Type B pancreatic cell (in vitro differentiated cells): ENCODE data around the gene MRPL28. TPM values are rescaled to one million over a fixed set of nuclear protein-coding genes. Genes with fewer than 3 reads are reported as not detected.

Source experiments
- DNase-seq: peaks from one replicate; pipeline ENCODE4 v3.0.0; 2021; ENCODE audit warnings: mixed read lengths; ENCODE audit not compliant: unreplicated experiment; ENCODE audit errors: extremely low spot score
- H3K27ac Mint-ChIP-seq: 2 replicates; pipeline ENCODE4 v1.8.0; 2021; ENCODE audit warnings: mild to moderate bottlenecking, mixed read lengths
- H3K27me3 Mint-ChIP-seq: 2 replicates; pipeline ENCODE4 v1.8.0; 2021; ENCODE audit warnings: mixed read lengths
- H3K36me3 Mint-ChIP-seq: 2 replicates; pipeline ENCODE4 v1.8.0; 2021; ENCODE audit warnings: mixed read lengths
- H3K4me1 Mint-ChIP-seq: one replicate; pipeline ENCODE4 v1.8.0; 2021; ENCODE audit warnings: mixed read lengths; ENCODE audit not compliant: unreplicated experiment
- H3K4me3 Mint-ChIP-seq: 2 replicates; pipeline ENCODE4 v1.8.0; 2021; ENCODE audit warnings: mild to moderate bottlenecking, mixed read lengths
- H3K9me3 Mint-ChIP-seq: 2 replicates; pipeline ENCODE4 v1.8.0; 2021; ENCODE audit warnings: mixed read lengths
- CTCF ChIP-seq: fragments of 200-600 bp; sonication (generic); conservative IDR thresholded peaks from 2 replicates; pipeline ENCODE4 v1.5.0; 2021; ENCODE audit warnings: antibody characterized with exemption, mild to moderate bottlenecking
- total RNA-seq: library from RNA; stranded (reverse); gene quantifications from 2 replicates; pipeline ENCODE4 v1.2.1, GENCODE V29; 2021; ENCODE audit warnings: low replicate concordance

MRPL28 gene
- total RNA-seq, 1 donor from 2014 or later = 75.3 TPM

GRCh38 chr16:354291-354881 lies 16.0 kb downstream of the MRPL28 start:
- H3K27ac Mint-ChIP-seq = no peak overlapping the region
- peaks cover 6% of the 10 kb centered on the region for H3K4me1 Mint-ChIP-seq
- peak overlapping the region; percentile 57 for H3K4me3 Mint-ChIP-seq

GRCh38 chr16:353404-354290 lies 16.7 kb downstream of the MRPL28 start:
- H3K4me3 Mint-ChIP-seq = peak overlapping the region; percentile 57
- H3K27ac Mint-ChIP-seq = no peak overlapping the region
- TF ChIP-seq CTCF = no peak
- H3K27me3 Mint-ChIP-seq = no peaks in the 10 kb centered on the region
- DNase-seq = no peak
- peaks cover 6% of the 10 kb centered on the region for H3K4me1 Mint-ChIP-seq
- peaks cover 6% of the 10 kb centered on the region for H3K36me3 Mint-ChIP-seq
- no peaks in the 10 kb centered on the region for H3K9me3 Mint-ChIP-seq

More at GRCh38 chr16:354291-354881, 16.0 kb downstream of the MRPL28 start:
- no peak for TF ChIP-seq CTCF
- Mint-ChIP-seq H3K9me3 (no peaks in the 10 kb centered on the region), H3K27me3 (no peaks in the 10 kb centered on the region), H3K36me3 (peaks cover 6% of the 10 kb centered on the region)
- DNase-seq = no peak

- Mint-ChIP-seq H3K27ac (peak within 1 kb of the TSS; percentile 80), H3K27me3 (no peaks in the 10 kb centered on the region), H3K9me3 (no peaks in the 10 kb centered on the region), H3K4me3 (peak within 1 kb of the TSS; percentile 92), H3K36me3 (peaks cover 6% of the 10 kb centered on the region), H3K4me1 (peaks cover 6% of the 10 kb centered on the region)
- TF ChIP-seq CTCF = peak; percentile 74
- peak; percentile 100 for DNase-seq
Observed at GRCh38 chr16:352547-353403, 17.6 kb downstream of the MRPL28 start, which contains the start of gene AXIN1. Gene AXIN1, minus strand, starts transcription at chr16:352723. Its CDS starts 5,698 bp downstream, at chr16:347025.

GRCh38 chr16:351804-352520 lies 18.4 kb downstream of the MRPL28 start:
- Mint-ChIP-seq H3K4me3 (peak overlapping the region; percentile 92), H3K27ac (peak overlapping the region; percentile 80), H3K4me1 (peaks cover 9% of the 10 kb centered on the region), H3K27me3 (no peaks in the 10 kb centered on the region), H3K9me3 (no peaks in the 10 kb centered on the region), H3K36me3 (peaks cover 6% of the 10 kb centered on the region)
- TF ChIP-seq CTCF = no peak
- no peak for DNase-seq

GRCh38 chr16:350203-350602 lies 20.1 kb downstream of the MRPL28 start:
- peaks cover 20% of the 10 kb centered on the region for H3K36me3 Mint-ChIP-seq
- H3K27me3 Mint-ChIP-seq = no peaks in the 10 kb centered on the region
- peaks cover 9% of the 10 kb centered on the region for H3K4me1 Mint-ChIP-seq
- H3K27ac Mint-ChIP-seq = peak overlapping the region; percentile 3
- TF ChIP-seq CTCF = no peak
- H3K9me3 Mint-ChIP-seq = no peaks in the 10 kb centered on the region
- H3K4me3 Mint-ChIP-seq = peak overlapping the region; percentile 92
- no peak for DNase-seq
